K562 (cell line): Measurements from ENCODE around the gene CST1. TPM values are rescaled to one million over a fixed set of nuclear protein-coding genes. Genes with fewer than 3 reads are reported as not detected.

Experiments used
- ATAC-seq: fragments of 200-7000 bp; cut with Tn5 transposase; 3 replicates; pipeline ENCODE4 v1.9.1; 2020; ENCODE audit warnings: moderate library complexity
- BruUV-seq: library from RNA; stranded (reverse); fragments of 400-500 nt; replicated peaks from 2 replicates; lab custom pipeline; 2021; lab: Mats Ljungman, UMichigan
- CTCF ChIA-PET: fragments of 300-600 bp; formaldehyde crosslinking; extraction: SDS; loops from one replicate; lab custom pipeline; 2021; ENCODE audit warnings: low intra/inter-chr PET ratio; lab: Yijun Ruan, JAX
- POLR2A ChIA-PET: fragments of 300-600, 350-650 bp; sonication (Branson Sonifier 250); formaldehyde crosslinking; extraction: SDS; loops from one replicate; lab custom pipeline; 2021; ENCODE audit warnings: antibody characterized with exemption, inconsistent platforms; lab: Yijun Ruan, JAX
- DNase-seq, 4 experiments: peaks; one replicate each; pipeline versions ENCODE4 v3.0.0 to v3.0.0-alpha.2; 2011 to 2018; ENCODE audit warnings: low spot score in 3 of 4, mixed read lengths in 3 of 4; ENCODE audit errors: extremely low read depth in 1 of 4
- FAIRE-seq: peaks from 2 replicates; lab custom pipeline; 2011; peaks lifted over from hg19 to GRCh38; lab: Jason Lieb, UNC
- H2AFZ ChIP-seq: 2 replicates; pipeline ENCODE4 v1.6.0; 2011; ENCODE audit warnings: low read depth, low read length, control low read depth, inconsistent platforms
- H3K27ac ChIP-seq: fragments of 200-600 bp; 3 replicates; pipeline ENCODE4 v1.8.0; 2011; ENCODE audit warnings: low read depth, mild to moderate bottlenecking, control low read depth, inconsistent platforms, low read length, moderate library complexity, mixed read lengths; ENCODE audit errors: extremely low read depth
- H3K27me3 ChIP-seq, 2 experiments: fragments of 300-600 bp in 1 of 2; 2 replicates in 1 of 2; 3 replicates in 1 of 2; pipeline versions ENCODE4 v1.6.0 to v1.8.0; 2011; ENCODE audit warnings: inconsistent platforms in 2 of 2, low read length in 2 of 2, mild to moderate bottlenecking in 1 of 2, mixed read lengths in 1 of 2, moderate library complexity in 1 of 2; ENCODE audit not compliant: control insufficient read depth in 2 of 2, insufficient read depth in 2 of 2
- H3K36me3 ChIP-seq: fragments of 300-600 bp; 3 replicates; pipeline ENCODE4 v1.8.0; 2011; ENCODE audit warnings: mild to moderate bottlenecking, low read length, inconsistent platforms; ENCODE audit not compliant: control insufficient read depth, insufficient read depth
- H3K4me1 ChIP-seq, 2 experiments: fragments of 200-600 bp in 1 of 2; replicated peaks in 1 of 2; 2 replicates in 1 of 2; 3 replicates in 1 of 2; pipeline versions ENCODE4 v1.5.1 to v1.8.0; 2011; ENCODE audit warnings: inconsistent platforms in 2 of 2, low read length in 2 of 2, mild to moderate bottlenecking in 1 of 2, mixed read lengths in 1 of 2, moderate library complexity in 1 of 2; ENCODE audit not compliant: control insufficient read depth in 2 of 2, insufficient read depth in 2 of 2
- H3K4me2 ChIP-seq: 2 replicates; pipeline ENCODE4 v1.6.1; 2011; ENCODE audit warnings: low read length, control low read depth, inconsistent platforms, mixed read lengths; ENCODE audit not compliant: insufficient read depth
- H3K4me3 ChIP-seq: fragments of 200-600 bp; sonication (generic), shearing (Covaris generic); 2 replicates; pipeline ENCODE4 v1.5.1; 2016; ENCODE audit warnings: control low read depth, inconsistent platforms
- H3K79me2 ChIP-seq: fragments of 200-600 bp; 3 replicates; pipeline ENCODE4 v1.8.0; 2011; ENCODE audit warnings: low read length, inconsistent platforms; ENCODE audit not compliant: control insufficient read depth, insufficient read depth
- H3K9ac ChIP-seq, 2 experiments: 2 replicates each; pipeline versions ENCODE4 v1.6.0 to v1.6.1; 2011; ENCODE audit warnings: low read depth in 2 of 2, low read length in 2 of 2, control low read depth in 1 of 2, inconsistent platforms in 1 of 2, mild to moderate bottlenecking in 1 of 2, mixed read lengths in 1 of 2; ENCODE audit not compliant: insufficient read depth in 1 of 2
- H3K9me1 ChIP-seq: one replicate; pipeline ENCODE4 v1.6.0; 2011; ENCODE audit warnings: inconsistent platforms, mild to moderate bottlenecking, low read length, moderate library complexity; ENCODE audit not compliant: control insufficient read depth, insufficient read depth
- H3K9me3 ChIP-seq: replicated peaks from 2 replicates; pipeline ENCODE4 v1.5.1; 2011; ENCODE audit warnings: low read depth, low read length, inconsistent platforms; ENCODE audit not compliant: control insufficient read depth, insufficient read depth
- H4K20me1 ChIP-seq: replicated peaks from 2 replicates; pipeline ENCODE4 v1.6.1; 2011; ENCODE audit warnings: low read length, inconsistent platforms, mixed read lengths; ENCODE audit not compliant: control insufficient read depth, insufficient read depth
- ARHGAP35 ChIP-seq: fragments of 450-650 bp; IDR thresholded peaks from 2 replicates; pipeline ENCODE4 v1.6.1; 2018; ENCODE audit not compliant: partially characterized antibody
- ARID1B ChIP-seq: fragments of 450-650 bp; IDR thresholded peaks from 2 replicates; pipeline ENCODE4 v1.6.1; 2016; ENCODE audit warnings: antibody characterized with exemption, mild to moderate bottlenecking, inconsistent platforms
- CBX1 ChIP-seq: sonication (generic); IDR thresholded peaks from 2 replicates; pipeline ENCODE4 v1.6.1; 2016; ENCODE audit warnings: antibody characterized with exemption, low read depth, mild to moderate bottlenecking
- ETV6 ChIP-seq, 3 experiments: fragments of 150-350 bp in 1 of 3; sonication (generic) in 1 of 3; formaldehyde crosslinking in 1 of 3; IDR thresholded peaks; 2 replicates each; pipeline versions ENCODE4 v1.6.1 to v1.8.0; 2014 to 2022; ENCODE audit warnings: borderline replicate concordance in 2 of 3, low read depth in 2 of 3, antibody characterized with exemption in 1 of 3, low read length in 1 of 3, mild to moderate bottlenecking in 1 of 3, missing genetic modification reagents in 1 of 3
- FOS ChIP-seq: IDR thresholded peaks from 3 replicates; pipeline ENCODE4 v1.6.1; 2011; ENCODE audit not compliant: insufficient read length; ENCODE audit errors: extremely low read depth
- HCFC1 ChIP-seq: IDR thresholded peaks from 2 replicates; pipeline ENCODE4 v1.6.1; 2012; ENCODE audit warnings: low read depth, low read length, improper control_type of control experiment
- NR4A1 ChIP-seq, 2 experiments: fragments of 250-450 bp in 1 of 2; fragments of 450-650 bp in 1 of 2; sonication (Bioruptor Pico) in 1 of 2; IDR thresholded peaks; 2 replicates each; pipeline versions ENCODE4 v1.4.0 to v1.6.1; 2016 to 2020; ENCODE audit warnings: mild to moderate bottlenecking in 2 of 2, missing compliant biosample characterization in 1 of 2, missing genetic modification characterization in 1 of 2, moderate library complexity in 1 of 2
- PREB ChIP-seq: sonication (generic); formaldehyde crosslinking; IDR thresholded peaks from 2 replicates; pipeline ENCODE4 v1.8.1; 2023; ENCODE audit warnings: mild to moderate bottlenecking, missing genetic modification reagents
- RBM17 ChIP-seq: fragments of 200-400 bp; formaldehyde crosslinking; IDR thresholded peaks from 2 replicates; pipeline ENCODE4 v1.6.1; 2017; ENCODE audit warnings: low read depth, mild to moderate bottlenecking, low read length, borderline replicate concordance
- SIN3B ChIP-seq: fragments of 450-650 bp; IDR thresholded peaks from 2 replicates; pipeline ENCODE4 v1.6.1; 2017; ENCODE audit warnings: low read depth, mild to moderate bottlenecking, moderate library complexity
- SRSF1 ChIP-seq: fragments of 200-400 bp; formaldehyde crosslinking; IDR thresholded peaks from 2 replicates; pipeline ENCODE4 v1.6.1; 2017; ENCODE audit warnings: mild to moderate bottlenecking, low read depth, low read length, moderate library complexity
- XRCC3 ChIP-seq: fragments of 450-650 bp; IDR thresholded peaks from 2 replicates; pipeline ENCODE4 v1.6.1; 2017; ENCODE audit warnings: mild to moderate bottlenecking, moderate library complexity
- ZKSCAN3 ChIP-seq: fragments of 250-450 bp; sonication (Bioruptor Pico); IDR thresholded peaks from 2 replicates; pipeline ENCODE4 v1.4.0; 2020
- ZNF140 ChIP-seq: fragments of 250-450 bp; sonication (Bioruptor Pico); IDR thresholded peaks from 2 replicates; pipeline ENCODE4 v1.8.0; 2021; ENCODE audit warnings: moderate library complexity, mild to moderate bottlenecking, inconsistent platforms
- ZNF197 ChIP-seq: fragments of 200-800 bp; sonication (Bioruptor generic); IDR thresholded peaks from 2 replicates; pipeline ENCODE4 v1.6.1; 2016; ENCODE audit warnings: low read depth, missing genetic modification characterization, missing compliant biosample characterization
- ZNF282 ChIP-seq: sonication (generic); formaldehyde crosslinking; IDR thresholded peaks from 2 replicates; pipeline ENCODE4 v1.8.1; 2023; ENCODE audit warnings: missing genetic modification reagents
- ZNF398 ChIP-seq: fragments of 250-450 bp; sonication (Bioruptor Pico); IDR thresholded peaks from 2 replicates; pipeline ENCODE4 v1.8.0; 2021; ENCODE audit warnings: moderate library complexity, mild to moderate bottlenecking, inconsistent platforms
- ZNF655 ChIP-seq: fragments of 250-450 bp; sonication (Bioruptor Pico); IDR thresholded peaks from 2 replicates; pipeline ENCODE4 v1.5.0; 2021
- ZNF79 ChIP-seq: fragments of 250-450 bp; sonication (Bioruptor Pico); IDR thresholded peaks from 2 replicates; pipeline ENCODE4 v1.4.0; 2020; ENCODE audit warnings: low read depth, mild to moderate bottlenecking, moderate library complexity
- WGBS: fragments of 100-300 bp; shearing (Covaris generic); methylation state at CpG from one replicate; pipeline ENCODE4 v1.1.6; 2016; ENCODE audit warnings: low coverage, mixed read lengths; ENCODE audit not compliant: insufficient coverage; ENCODE audit errors: missing lambda C conversion rate; 5-methylcytosine and 5-hydroxymethylcytosine counted together
- in situ Hi-C: fragments of 300-500 bp; cut with MboI; formaldehyde crosslinking; loops from 4 replicates; pipeline ENCODE4 v1.15.0; 2018; ENCODE audit warnings: inconsistent platforms, mixed read lengths
- intact Hi-C: fragments of 100-400 bp; cut with micrococcal nuclease; formaldehyde crosslinking; loops from 2 replicates; pipeline ENCODE4 v1.14.2; 2022
- polyA plus RNA-seq, 8 experiments: library from polyadenylated mRNA; depleted of rRNA in 4 of 8; stranded (reverse) in 5 of 8; unstranded in 3 of 8; fragments of >200 nt; fragmentation: Nextera tagmentation in 2 of 8; fragmentation: Illumina TruSeq in 1 of 8; extraction: Ambion mirVana in 2 of 8; extraction: Trizol in 1 of 8; gene quantifications; 2 replicates each; pipeline versions ENCODE4 v1.2.1 to v1.2.3, GENCODE V29; 2011 to 2014; ENCODE audit warnings: inconsistent platforms in 1 of 8, missing spikeins in 1 of 8
- total RNA-seq, 7 experiments: library from RNA; depleted of rRNA in 6 of 7; stranded (reverse); fragments of >200 nt in 6 of 7; fragmentation: Illumina TruSeq in 2 of 7; extraction: Trizol in 2 of 7; gene quantifications; 2 replicates each; pipeline versions ENCODE4 v1.2.1 to v1.2.3, GENCODE V29; 2011 to 2021; ENCODE audit warnings: low replicate concordance in 1 of 7

The CST1 gene
- total and polyA plus RNA-seq, 9 of the 15 experiments (the other 6 are each of a cell fraction or from before 2014, with no cell fraction given), result not detected

- no peak for TF ChIP-seq ZKSCAN3 (CRISPR knock-in tag)
- TF ChIP-seq RBM17, result no peak
- TF ChIP-seq PREB, result no peak
- no peak for TF ChIP-seq ZNF282 (CRISPR knock-in tag)
- TF ChIP-seq ZNF79, result no peak
- TF ChIP-seq, all 486 proteins: peak for 0
Observed at GRCh38 chr20:23702021-23702420, 48.7 kb downstream of the CST1 start (continued).

- no TSS peak for BruUV-seq
- H3K27me3 ChIP-seq, result no peaks in the 10 kb centered on the region
- 0% methylated on average over 2 of the region's 3 CpGs for WGBS
- TF ChIP-seq ZNF197 (CRISPR knock-in tag) (no peak), HCFC1 (no peak), ZNF140 (CRISPR knock-in tag) (no peak), NR4A1 (CRISPR knock-in tag; IDR thresholded peaks at IDR 0.05) (no peak), NR4A1 (tag; IDR thresholded peaks at IDR 0.05) (no peak), ETV6 (IDR thresholded peaks at IDR 0.05; ENCODE audit: borderline replicate concordance in 1 of 2, low read depth in 2 of 2, low read length in 1 of 2) (no peak), ETV6 (CRISPR knock-in tag; IDR thresholded peaks at IDR 0.05; ENCODE audit: borderline replicate concordance) (no peak), SIN3B (no peak), ZNF398 (CRISPR knock-in tag) (no peak), ZNF655 (CRISPR knock-in tag) (no peak), CBX1 (no peak), SRSF1 (no peak), XRCC3 (no peak), ARHGAP35 (no peak), ARID1B (no peak), FOS (no peak)
Observed at GRCh38 chr20:23700931-23701330, 49.8 kb downstream of the CST1 start.

More at GRCh38 chr20:23700931-23701330, 49.8 kb downstream of the CST1 start:
- Histone ChIP-seq H3K4me1 (no peaks in the 10 kb centered on the region), H3K27ac (no peak overlapping the region), H3K4me2 (no peak overlapping the region), H3K79me2 (no peaks in the 10 kb centered on the region), H3K36me3 (no peaks in the 10 kb centered on the region), H3K9me1 (no peaks in the 10 kb centered on the region), H3K9me3 (no peaks in the 10 kb centered on the region), H2AFZ (no peak overlapping the region), H3K9ac (no peak overlapping the region), H4K20me1 (no peaks in the 10 kb centered on the region), H3K4me3 (no peak overlapping the region)
- in situ Hi-C loops, result loop anchor here (5.0 kb wide), 1 partner anchor 146 kb away; no protein-coding TSS in a partner anchor
- FAIRE-seq, result no peak
- CTCF ChIA-PET, result no interaction called here
- intact Hi-C loops, result no loop called here
- DNase-seq, result no peak
- POLR2A ChIA-PET, result no interaction called here
- no peak for ATAC-seq
